A549 (cell line): ENCODE results near the gene IGF2BP3. TPM values are rescaled to one million over a fixed set of nuclear protein-coding genes. Genes with fewer than 3 reads are reported as not detected.

ENCODE experiments used
- ATAC-seq, 2 experiments: fragments of 200-7000 bp in 1 of 2; fragments of >200 bp in 1 of 2; cut with Nextera tagmentation in 1 of 2; cut with Tn5 transposase in 1 of 2; 3 replicates each; pipeline versions ENCODE4 v1.8.0 to v1.9.1; 2018 to 2020; ENCODE audit warnings: mild to moderate bottlenecking in 1 of 2, moderate library complexity in 1 of 2
- CTCF ChIA-PET: fragments of 300-600 bp; sonication (Branson Sonifier 250); formaldehyde crosslinking; extraction: SDS; loops from one replicate; lab custom pipeline; 2021; ENCODE audit warnings: antibody characterized with exemption, inconsistent platforms; lab: Yijun Ruan, JAX
- POLR2A ChIA-PET: fragments of 350-600 bp; formaldehyde crosslinking; extraction: SDS; loops from one replicate; lab custom pipeline; 2021; ENCODE audit warnings: antibody characterized with exemption, inconsistent platforms; lab: Yijun Ruan, JAX
- DNase-seq, 2 experiments: peaks; one replicate each; pipeline versions ENCODE4 v3.0.0 to v3.0.0-alpha.2; 2011 to 2016; ENCODE audit warnings: low read depth in 1 of 2, low spot score in 1 of 2
- FAIRE-seq: peaks from 2 replicates; lab custom pipeline; 2011; peaks lifted over from hg19 to GRCh38; lab: Jason Lieb, UNC
- H3K27ac ChIP-seq, 2 experiments: fragments of >200 bp; sonication (Bioruptor Twin); formaldehyde crosslinking; 3 replicates each; pipeline ENCODE4 v1.5.1; 2016 to 2017
- H3K4me1 ChIP-seq: fragments of >200 bp; sonication (Bioruptor Twin); formaldehyde crosslinking; 3 replicates; pipeline ENCODE4 v1.6.1; 2016
- H3K4me2 ChIP-seq: fragments of >200 bp; sonication (Bioruptor Twin); formaldehyde crosslinking; 3 replicates; pipeline ENCODE4 v1.6.1; 2016
- H3K4me3 ChIP-seq: fragments of >200 bp; sonication (Bioruptor Twin); formaldehyde crosslinking; 3 replicates; pipeline ENCODE4 v1.5.1; 2016
- H3K9me3 ChIP-seq: fragments of >200 bp; sonication (Bioruptor Twin); formaldehyde crosslinking; 3 replicates; pipeline ENCODE4 v1.6.1; 2016
- BHLHE40 ChIP-seq: IDR thresholded peaks from 2 replicates; pipeline ENCODE4 v1.6.1; 2012; ENCODE audit warnings: low read depth, low read length, inconsistent platforms
- CBX2 ChIP-seq: fragments of 200-600 bp; sonication (generic); IDR thresholded peaks from 2 replicates; pipeline ENCODE4 v1.6.1; 2016; ENCODE audit warnings: low read depth, mild to moderate bottlenecking, borderline replicate concordance
- CBX8 ChIP-seq: fragments of 200-600 bp; sonication (generic); IDR thresholded peaks from 2 replicates; pipeline ENCODE4 v1.6.1; 2016
- FOSB ChIP-seq: fragments of 250-450 bp; sonication (Bioruptor Pico); IDR thresholded peaks from 2 replicates; pipeline ENCODE4 v1.5.0; 2020; ENCODE audit warnings: mild to moderate bottlenecking, moderate library complexity
- HEYL ChIP-seq: fragments of 250-450 bp; sonication (Bioruptor Pico); IDR thresholded peaks from 2 replicates; pipeline ENCODE4 v1.8.0; 2021; ENCODE audit warnings: mild to moderate bottlenecking, moderate library complexity
- JUN ChIP-seq, 2 experiments: fragments of >200 bp; sonication (Bioruptor Twin); formaldehyde crosslinking; IDR thresholded peaks; 2 replicates in 1 of 2; 3 replicates in 1 of 2; pipeline ENCODE4 v1.6.1; 2016 to 2017
- JUNB ChIP-seq: fragments of >200 bp; sonication (Bioruptor Twin); formaldehyde crosslinking; IDR thresholded peaks from 2 replicates; pipeline ENCODE4 v1.6.1; 2016
- MAFK ChIP-seq: fragments of 450-650 bp; IDR thresholded peaks from 2 replicates; pipeline ENCODE4 v1.6.1; 2014; ENCODE audit not compliant: partially characterized antibody
- MYC ChIP-seq: IDR thresholded peaks from 2 replicates; pipeline ENCODE4 v1.6.1; 2012; ENCODE audit warnings: mild to moderate bottlenecking, inconsistent platforms, low read length, improper control_type of control experiment, borderline replicate concordance
- NFE2L2 ChIP-seq: fragments of 150-350 bp; conservative IDR thresholded peaks from 2 replicates; pipeline ENCODE4 v1.6.1; 2014; ENCODE audit warnings: low read length
- NR3C1 ChIP-seq: fragments of >200 bp; sonication (Bioruptor Twin); formaldehyde crosslinking; IDR thresholded peaks from 3 replicates; pipeline ENCODE4 v1.6.1; 2017
- RAD21 ChIP-seq, 2 experiments: fragments of >200 bp in 1 of 2; sonication (Bioruptor Twin) in 1 of 2; formaldehyde crosslinking in 1 of 2; IDR thresholded peaks in 1 of 2; conservative IDR thresholded peaks in 1 of 2; 2 replicates in 1 of 2; 3 replicates in 1 of 2; pipeline ENCODE4 v1.6.1; 2012 to 2018; ENCODE audit warnings: inconsistent platforms in 1 of 2
- TP53 ChIP-seq: fragments of 250-450 bp; sonication (Bioruptor Pico); IDR thresholded peaks from 2 replicates; pipeline ENCODE4 v1.5.0; 2021; ENCODE audit warnings: mild to moderate bottlenecking, moderate library complexity
- polyA plus RNA-seq, 4 experiments: library from polyadenylated mRNA; depleted of rRNA in 3 of 4; stranded (reverse); fragments of >200 nt; fragmentation: RNase III in 1 of 4; extraction: RNeasy Plus Mini Kit Qiagen cat#74134 plus additional on column Dnase treatment in 1 of 4; gene quantifications; 2 replicates in 3 of 4; 3 replicates in 1 of 4; pipeline ENCODE4 v1.2.3, GENCODE V29; 2011 to 2017
- TF ChIP-seq, protein P1 (sequence below): fragments of 200-600 bp; sonication (generic); IDR thresholded peaks from 2 replicates; pipeline ENCODE4 v1.6.1; 2016; ENCODE audit warnings: antibody characterized with exemption, mild to moderate bottlenecking, moderate library complexity
- TF ChIP-seq, protein P2 (sequence below): IDR thresholded peaks from 2 replicates; pipeline ENCODE4 v1.6.1; 2012
- TF ChIP-seq, protein P3 (sequence below): fragments of 250-450 bp; sonication (Bioruptor Pico); IDR thresholded peaks from 2 replicates; pipeline ENCODE4 v1.5.0; 2020; ENCODE audit warnings: low read depth, mild to moderate bottlenecking, moderate library complexity
- TF ChIP-seq, protein P4 (sequence below): IDR thresholded peaks from 2 replicates; pipeline ENCODE4 v1.6.1; 2012
- TF ChIP-seq, protein P5 (sequence below): fragments of >200 bp; sonication (Bioruptor Twin); formaldehyde crosslinking; IDR thresholded peaks from 3 replicates; pipeline ENCODE4 v1.6.1; 2016

IGF2BP3 gene
- polyA plus RNA-seq, 2 of the 4 experiments (the other 2 are of a cell fraction), result 26.7 to 62.0 TPM

DNA sequence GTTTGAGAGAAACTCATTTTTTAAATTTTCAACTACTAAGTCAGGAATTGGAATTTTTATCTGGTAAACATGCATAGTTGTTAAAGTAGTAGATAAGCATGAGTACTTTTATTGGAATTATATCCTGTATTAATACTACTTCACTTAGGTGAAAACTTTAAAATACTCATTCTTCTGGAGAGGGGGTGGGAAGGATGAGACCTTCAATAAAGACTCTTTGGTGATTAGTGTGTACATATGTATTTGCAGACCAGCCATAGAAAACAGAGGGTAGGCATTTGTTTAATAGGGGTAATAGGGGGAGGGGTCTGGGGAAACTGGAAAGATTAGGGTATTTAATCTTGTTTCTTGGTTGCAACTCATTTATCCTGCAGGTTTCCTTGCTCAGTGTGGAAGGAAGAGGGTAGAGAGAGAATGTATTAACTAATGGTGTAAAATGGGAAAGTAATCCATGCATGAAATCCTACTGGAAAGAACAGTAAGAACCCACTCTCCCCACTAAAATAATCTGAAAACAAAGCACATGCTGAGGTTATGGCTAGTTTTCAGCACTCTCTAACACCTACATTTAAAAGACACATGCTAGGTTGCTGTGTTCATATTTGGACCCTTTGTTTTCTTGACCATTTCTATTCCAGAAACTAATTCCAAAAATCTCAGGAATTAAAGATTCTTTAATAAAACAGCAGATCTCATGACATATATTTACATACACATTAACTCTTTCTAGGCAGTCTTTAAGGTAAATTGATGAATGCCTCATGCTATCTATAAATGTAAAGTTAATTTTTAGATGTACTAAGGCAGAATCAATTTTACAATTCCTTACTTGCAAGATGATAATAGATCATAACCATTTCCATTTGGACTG is 6.2 kb upstream of the IGF2BP3 start:
- Histone ChIP-seq H3K9me3 (no peaks in the 10 kb centered on the region), H3K4me2 (peak overlapping the region; percentile 89), H3K4me3 (peak overlapping the region; percentile 80; the same call in 2 of the 3 replicates), H3K4me1 (peaks cover 34% of the 10 kb centered on the region), H3K27ac (peak overlapping the region; percentile 75 to 94)
- FAIRE-seq (peak; percentile 63), DNase-seq (no peak), ATAC-seq (no peak)
- TF ChIP-seq, protein P1, sequence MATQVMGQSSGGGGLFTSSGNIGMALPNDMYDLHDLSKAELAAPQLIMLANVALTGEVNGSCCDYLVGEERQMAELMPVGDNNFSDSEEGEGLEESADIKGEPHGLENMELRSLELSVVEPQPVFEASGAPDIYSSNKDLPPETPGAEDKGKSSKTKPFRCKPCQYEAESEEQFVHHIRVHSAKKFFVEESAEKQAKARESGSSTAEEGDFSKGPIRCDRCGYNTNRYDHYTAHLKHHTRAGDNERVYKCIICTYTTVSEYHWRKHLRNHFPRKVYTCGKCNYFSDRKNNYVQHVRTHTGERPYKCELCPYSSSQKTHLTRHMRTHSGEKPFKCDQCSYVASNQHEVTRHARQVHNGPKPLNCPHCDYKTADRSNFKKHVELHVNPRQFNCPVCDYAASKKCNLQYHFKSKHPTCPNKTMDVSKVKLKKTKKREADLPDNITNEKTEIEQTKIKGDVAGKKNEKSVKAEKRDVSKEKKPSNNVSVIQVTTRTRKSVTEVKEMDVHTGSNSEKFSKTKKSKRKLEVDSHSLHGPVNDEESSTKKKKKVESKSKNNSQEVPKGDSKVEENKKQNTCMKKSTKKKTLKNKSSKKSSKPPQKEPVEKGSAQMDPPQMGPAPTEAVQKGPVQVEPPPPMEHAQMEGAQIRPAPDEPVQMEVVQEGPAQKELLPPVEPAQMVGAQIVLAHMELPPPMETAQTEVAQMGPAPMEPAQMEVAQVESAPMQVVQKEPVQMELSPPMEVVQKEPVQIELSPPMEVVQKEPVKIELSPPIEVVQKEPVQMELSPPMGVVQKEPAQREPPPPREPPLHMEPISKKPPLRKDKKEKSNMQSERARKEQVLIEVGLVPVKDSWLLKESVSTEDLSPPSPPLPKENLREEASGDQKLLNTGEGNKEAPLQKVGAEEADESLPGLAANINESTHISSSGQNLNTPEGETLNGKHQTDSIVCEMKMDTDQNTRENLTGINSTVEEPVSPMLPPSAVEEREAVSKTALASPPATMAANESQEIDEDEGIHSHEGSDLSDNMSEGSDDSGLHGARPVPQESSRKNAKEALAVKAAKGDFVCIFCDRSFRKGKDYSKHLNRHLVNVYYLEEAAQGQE, result no peak
- no peak for TF ChIP-seq NFE2L2
- ChIA-PET POLR2A (interaction anchor here (0.7 kb wide), 1 partner anchor 16 kb away, joined by 3 read pairs; no protein-coding TSS in a partner anchor), CTCF (interaction anchor here (1.1 kb wide), 1 partner anchor 204 kb away, joined by 3 read pairs; no protein-coding TSS in a partner anchor)

DNA sequence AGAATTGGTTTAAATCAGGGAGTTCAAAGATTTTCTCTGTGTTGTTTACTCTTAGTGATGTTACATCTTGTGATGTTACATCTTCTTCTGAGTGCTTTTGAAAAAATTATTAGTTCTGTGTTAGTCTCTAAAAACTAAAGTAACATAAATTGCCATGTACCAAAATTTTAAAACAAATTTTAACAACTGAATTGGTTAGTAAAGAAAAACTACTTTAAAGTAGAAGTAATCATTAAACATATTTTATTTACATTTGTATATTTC is 5.2 kb upstream of the IGF2BP3 start:
- Histone ChIP-seq H3K4me2 (peak overlapping the region; percentile 89), H3K4me1 (peaks cover 34% of the 10 kb centered on the region), H3K4me3 (peak overlapping the region; percentile 80), H3K9me3 (no peaks in the 10 kb centered on the region), H3K27ac (peak overlapping the region in 1 of 2 experiments; percentile 94; a peak in 3 of 6 replicates)
- DNase-seq, result no peak
- TF ChIP-seq HEYL, result no peak
- no peak for TF ChIP-seq JUNB
- TF ChIP-seq, protein P2, sequence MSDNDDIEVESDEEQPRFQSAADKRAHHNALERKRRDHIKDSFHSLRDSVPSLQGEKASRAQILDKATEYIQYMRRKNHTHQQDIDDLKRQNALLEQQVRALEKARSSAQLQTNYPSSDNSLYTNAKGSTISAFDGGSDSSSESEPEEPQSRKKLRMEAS, result no peak
- TF ChIP-seq, protein P3, sequence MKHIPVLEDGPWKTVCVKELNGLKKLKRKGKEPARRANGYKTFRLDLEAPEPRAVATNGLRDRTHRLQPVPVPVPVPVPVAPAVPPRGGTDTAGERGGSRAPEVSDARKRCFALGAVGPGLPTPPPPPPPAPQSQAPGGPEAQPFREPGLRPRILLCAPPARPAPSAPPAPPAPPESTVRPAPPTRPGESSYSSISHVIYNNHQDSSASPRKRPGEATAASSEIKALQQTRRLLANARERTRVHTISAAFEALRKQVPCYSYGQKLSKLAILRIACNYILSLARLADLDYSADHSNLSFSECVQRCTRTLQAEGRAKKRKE (CRISPR knock-in tag), result no peak
- no peak for TF ChIP-seq JUN (IDR thresholded peaks at IDR 0.05)
- no peak for TF ChIP-seq NFE2L2
- no peak for TF ChIP-seq FOSB
- no peak for TF ChIP-seq MAFK
- TF ChIP-seq RAD21 (conservative IDR thresholded peaks at IDR 0.05 in 1 of 2, IDR thresholded peaks at IDR 0.05 in 1 of 2), result no peak
- no peak for TF ChIP-seq MYC
- no peak for TF ChIP-seq TP53 (CRISPR knock-in tag)
- TF ChIP-seq, protein P4, sequence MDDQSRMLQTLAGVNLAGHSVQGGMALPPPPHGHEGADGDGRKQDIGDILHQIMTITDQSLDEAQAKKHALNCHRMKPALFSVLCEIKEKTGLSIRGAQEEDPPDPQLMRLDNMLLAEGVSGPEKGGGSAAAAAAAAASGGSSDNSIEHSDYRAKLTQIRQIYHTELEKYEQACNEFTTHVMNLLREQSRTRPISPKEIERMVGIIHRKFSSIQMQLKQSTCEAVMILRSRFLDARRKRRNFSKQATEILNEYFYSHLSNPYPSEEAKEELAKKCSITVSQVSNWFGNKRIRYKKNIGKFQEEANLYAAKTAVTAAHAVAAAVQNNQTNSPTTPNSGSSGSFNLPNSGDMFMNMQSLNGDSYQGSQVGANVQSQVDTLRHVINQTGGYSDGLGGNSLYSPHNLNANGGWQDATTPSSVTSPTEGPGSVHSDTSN, result no peak
- no peak for TF ChIP-seq CBX2
- TF ChIP-seq, protein P5, sequence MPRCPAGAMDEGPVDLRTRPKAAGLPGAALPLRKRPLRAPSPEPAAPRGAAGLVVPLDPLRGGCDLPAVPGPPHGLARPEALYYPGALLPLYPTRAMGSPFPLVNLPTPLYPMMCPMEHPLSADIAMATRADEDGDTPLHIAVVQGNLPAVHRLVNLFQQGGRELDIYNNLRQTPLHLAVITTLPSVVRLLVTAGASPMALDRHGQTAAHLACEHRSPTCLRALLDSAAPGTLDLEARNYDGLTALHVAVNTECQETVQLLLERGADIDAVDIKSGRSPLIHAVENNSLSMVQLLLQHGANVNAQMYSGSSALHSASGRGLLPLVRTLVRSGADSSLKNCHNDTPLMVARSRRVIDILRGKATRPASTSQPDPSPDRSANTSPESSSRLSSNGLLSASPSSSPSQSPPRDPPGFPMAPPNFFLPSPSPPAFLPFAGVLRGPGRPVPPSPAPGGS, result no peak
- TF ChIP-seq BHLHE40, result no peak
- TF ChIP-seq NR3C1, result no peak
- no peak for TF ChIP-seq CBX8
- CTCF ChIA-PET, result interaction anchor here (0.6 kb wide), 1 partner anchor 202 kb away, joined by 3 read pairs; no protein-coding TSS in a partner anchor
- no peak for FAIRE-seq
- POLR2A ChIA-PET, result interaction anchor here (1.1 to 1.3 kb wide), 2 partner anchors 11 to 17 kb away, joined by 3 read pairs; no protein-coding TSS in a partner anchor
- no peak for ATAC-seq
